Breast epithelium (tissue), 4 donors: Measurements from ENCODE around the gene CLIP2. TPM values are rescaled to one million over a fixed set of nuclear protein-coding genes. Genes with fewer than 3 reads are reported as not detected.
"Not testable (repeated sequence)": the region's sequence is repeated elsewhere in the genome, so short reads cannot be mapped to it uniquely, and the experiment has no call there.

Experiments
- DNase-seq, 2 donors: peaks; one replicate each; pipeline ENCODE4 v3.0.0-alpha.2; 2019; ENCODE audit warnings: low spot score in 2 of 2
- H3K27ac ChIP-seq, 2 donors: fragments of 200-600 bp; sonication (generic) in 1 of 2; one replicate each; pipeline ENCODE4 v1.5.1; 2016 to 2019; ENCODE audit warnings: mild to moderate bottlenecking in 1 of 2
- H3K27me3 ChIP-seq, 2 donors: fragments of 200-600 bp; sonication (generic) in 1 of 2; one replicate each; pipeline versions ENCODE4 v1.5.1 to v1.6.0; 2017 to 2019; ENCODE audit warnings: control low read depth in 1 of 2, mild to moderate bottlenecking in 1 of 2
- H3K36me3 ChIP-seq: fragments of 200-600 bp; one replicate; pipeline ENCODE4 v1.5.1; 2019
- H3K4me1 ChIP-seq, 2 donors: fragments of 200-600 bp; sonication (generic); one replicate each; pipeline ENCODE4 v1.5.1; 2016 to 2019; ENCODE audit warnings: control low read depth in 1 of 2
- H3K4me3 ChIP-seq, 3 donors: fragments of 200-600 bp; sonication (generic); 1 replicate in 2 of 3; 2 replicates in 1 of 3; pipeline ENCODE4 v1.5.1; 2016 to 2019; ENCODE audit warnings: mild to moderate bottlenecking in 3 of 3, moderate library complexity in 2 of 3
- H3K9me3 ChIP-seq, 2 donors: fragments of 200-600 bp; sonication (generic) in 1 of 2; one replicate each; pipeline ENCODE4 v1.5.1; 2016 to 2019; ENCODE audit warnings: control low read depth in 1 of 2
- POLR2A ChIP-seq: fragments of 450-650 bp; IDR thresholded peaks from one replicate; pipeline ENCODE4 v1.6.1; 2016; ENCODE audit warnings: antibody characterized with exemption, mild to moderate bottlenecking, moderate library complexity
- POLR2AphosphoS5 ChIP-seq, 3 donors: sonication (generic); formaldehyde crosslinking; IDR thresholded peaks; one replicate each; pipeline ENCODE4 v1.6.1; 2017; ENCODE audit warnings: antibody characterized with exemption in 3 of 3
- intact Hi-C: fragments of 100-400 bp; cut with DNase I; formaldehyde crosslinking; loops from one replicate; pipeline ENCODE4 v1.15.1; 2023; ENCODE audit warnings: low total_unique reads
- total RNA-seq, 3 donors: library from RNA; depleted of rRNA; stranded (reverse); fragments of >200 nt; gene quantifications; one replicate each; pipeline ENCODE4 v1.1.0, GENCODE V29; 2016
- TF ChIP-seq, protein P1 (sequence below), 3 donors: fragments of 450-650 bp; IDR thresholded peaks; one replicate each; pipeline ENCODE4 v1.5.1; 2016 to 2017; ENCODE audit warnings: antibody characterized with exemption in 3 of 3, mild to moderate bottlenecking in 3 of 3, moderate library complexity in 3 of 3

The CLIP2 gene
- total RNA-seq, 3 donors from 2014 or later, result 7.3 to 20.3 (median 13.0) TPM

DNA sequence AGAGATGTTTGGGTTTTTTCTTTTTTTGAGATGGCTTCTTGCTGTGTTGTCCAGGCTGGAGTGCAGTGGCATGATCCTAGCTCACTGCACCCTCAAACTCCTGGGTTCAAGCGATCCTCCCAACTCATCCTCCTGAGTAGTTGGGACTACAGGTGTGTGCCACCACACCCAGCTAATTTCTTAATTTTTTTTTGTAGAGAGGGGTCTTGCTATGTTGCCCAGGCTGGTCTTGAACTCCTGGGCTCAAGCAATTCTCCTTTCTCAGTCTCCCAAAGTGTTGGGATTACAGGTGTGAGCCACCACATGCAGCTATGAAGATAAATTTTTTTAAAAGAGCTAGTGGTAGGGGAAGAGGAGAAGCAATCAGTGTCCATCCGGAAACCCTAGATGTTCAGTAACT is 56.8 kb downstream of the CLIP2 start:
- no peaks in the 10 kb centered on the region for H3K4me1 ChIP-seq
- no peak for TF ChIP-seq POLR2A
- TF ChIP-seq, protein P1, sequence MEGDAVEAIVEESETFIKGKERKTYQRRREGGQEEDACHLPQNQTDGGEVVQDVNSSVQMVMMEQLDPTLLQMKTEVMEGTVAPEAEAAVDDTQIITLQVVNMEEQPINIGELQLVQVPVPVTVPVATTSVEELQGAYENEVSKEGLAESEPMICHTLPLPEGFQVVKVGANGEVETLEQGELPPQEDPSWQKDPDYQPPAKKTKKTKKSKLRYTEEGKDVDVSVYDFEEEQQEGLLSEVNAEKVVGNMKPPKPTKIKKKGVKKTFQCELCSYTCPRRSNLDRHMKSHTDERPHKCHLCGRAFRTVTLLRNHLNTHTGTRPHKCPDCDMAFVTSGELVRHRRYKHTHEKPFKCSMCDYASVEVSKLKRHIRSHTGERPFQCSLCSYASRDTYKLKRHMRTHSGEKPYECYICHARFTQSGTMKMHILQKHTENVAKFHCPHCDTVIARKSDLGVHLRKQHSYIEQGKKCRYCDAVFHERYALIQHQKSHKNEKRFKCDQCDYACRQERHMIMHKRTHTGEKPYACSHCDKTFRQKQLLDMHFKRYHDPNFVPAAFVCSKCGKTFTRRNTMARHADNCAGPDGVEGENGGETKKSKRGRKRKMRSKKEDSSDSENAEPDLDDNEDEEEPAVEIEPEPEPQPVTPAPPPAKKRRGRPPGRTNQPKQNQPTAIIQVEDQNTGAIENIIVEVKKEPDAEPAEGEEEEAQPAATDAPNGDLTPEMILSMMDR (IDR thresholded peaks at IDR 0.05), result no peak
- no peak for TF ChIP-seq POLR2AphosphoS5 (IDR thresholded peaks at IDR 0.05)
- no peak for DNase-seq
- no peaks in the 10 kb centered on the region for H3K9me3 ChIP-seq
- no peak overlapping the region for H3K4me3 ChIP-seq
- intact Hi-C loops, result no loop called here
- H3K27ac ChIP-seq, result no peak overlapping the region
- no peaks in the 10 kb centered on the region for H3K36me3 ChIP-seq
- no peaks in the 10 kb centered on the region for H3K27me3 ChIP-seq

DNA sequence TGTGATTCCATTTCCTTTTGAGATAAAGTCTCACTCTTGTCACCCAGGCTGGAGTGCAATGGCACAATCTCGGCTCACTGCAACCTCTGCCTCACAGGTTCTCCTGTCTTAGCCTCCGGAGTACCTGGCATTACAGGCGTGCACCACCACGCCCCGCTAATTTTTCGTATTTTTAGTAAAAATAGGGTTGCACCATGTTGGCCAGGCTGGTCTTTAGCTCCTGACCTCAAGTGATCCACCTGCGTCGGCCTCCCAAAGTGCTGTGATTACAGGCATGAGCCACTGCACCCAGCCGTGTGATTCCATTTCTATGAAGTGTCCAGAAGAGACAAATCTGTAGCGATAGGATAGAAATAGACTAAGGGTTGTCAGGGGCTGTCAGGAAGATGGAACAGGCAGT is 60.4 kb downstream of the CLIP2 start:
- TF ChIP-seq POLR2AphosphoS5 (IDR thresholded peaks at IDR 0.05) (no peak), POLR2A (no peak)
- TF ChIP-seq, protein P1 (IDR thresholded peaks at IDR 0.05), result no peak
- H3K4me3 ChIP-seq, result no peak overlapping the region
- no peaks in the 10 kb centered on the region for H3K27me3 ChIP-seq
- H3K36me3 ChIP-seq, result no peaks in the 10 kb centered on the region
- no peak overlapping the region for H3K27ac ChIP-seq
- no peaks in the 10 kb centered on the region for H3K9me3 ChIP-seq
- H3K4me1 ChIP-seq, result no peaks in the 10 kb centered on the region
- no peak for DNase-seq
- intact Hi-C loops, result loop anchor here (5.0 kb wide), 1 partner anchor 673 kb away; no protein-coding TSS in a partner anchor

DNA sequence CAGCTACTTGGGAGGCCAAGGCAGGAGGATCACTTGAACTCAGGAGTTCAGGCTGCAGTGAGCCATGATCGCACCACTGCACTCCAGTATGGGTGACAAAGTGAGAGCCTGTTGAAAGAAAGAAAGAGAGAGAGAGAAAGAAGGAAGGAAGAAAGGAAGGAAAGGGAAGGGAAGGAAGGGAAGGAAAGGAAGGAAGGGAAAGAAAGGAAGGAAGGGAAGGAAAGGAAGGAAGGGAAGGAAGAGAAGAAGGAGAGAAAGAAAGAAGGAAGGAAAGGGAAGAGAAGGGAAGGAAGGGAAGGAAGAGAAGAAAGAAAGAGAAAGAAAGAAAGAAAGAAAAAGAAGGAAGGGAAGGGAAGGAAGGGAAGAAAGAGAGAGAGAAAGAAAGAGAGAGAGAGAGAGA is 61.5 kb downstream of the CLIP2 start:
- intact Hi-C loops, result loop anchor here (5.0 kb wide), 1 partner anchor 672 kb away; no protein-coding TSS in a partner anchor
- Histone ChIP-seq H3K4me1 (no peaks in the 10 kb centered on the region), H3K4me3 (no peak overlapping the region), H3K27me3 (no peaks in the 10 kb centered on the region), H3K36me3 (no peaks in the 10 kb centered on the region), H3K9me3 (peaks cover 0 to 2% of the 10 kb centered on the region in 2 donors), H3K27ac (no peak overlapping the region)
- DNase-seq, result no peak
- TF ChIP-seq, protein P1 (IDR thresholded peaks at IDR 0.05), result no peak
- TF ChIP-seq POLR2A (no peak), POLR2AphosphoS5 (IDR thresholded peaks at IDR 0.05) (no peak)

DNA sequence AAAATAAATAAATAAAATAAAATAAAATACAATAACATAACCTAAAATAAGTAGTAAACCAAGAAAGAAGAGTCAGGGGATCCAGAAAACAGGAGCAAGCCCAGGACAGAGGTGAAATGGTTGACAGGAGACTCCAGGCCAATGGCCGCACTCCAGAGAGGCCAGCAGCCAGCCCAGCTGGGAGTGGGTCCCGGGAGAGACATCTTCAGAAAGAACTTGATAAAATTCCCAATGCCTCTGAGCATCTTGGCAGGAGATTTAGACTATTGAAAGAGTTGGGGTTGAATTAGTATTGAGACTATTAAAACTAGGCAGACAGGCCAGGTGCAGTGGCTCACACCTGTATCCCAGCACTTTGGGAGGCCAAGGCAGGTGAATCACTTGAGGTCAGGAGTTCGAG is 62.6 kb downstream of the CLIP2 start:
- Histone ChIP-seq H3K27ac (no peak overlapping the region), H3K9me3 (peaks cover 9 to 13% of the 10 kb centered on the region in 2 donors), H3K36me3 (no peaks in the 10 kb centered on the region), H3K4me3 (no peak overlapping the region), H3K27me3 (no peaks in the 10 kb centered on the region), H3K4me1 (no peaks in the 10 kb centered on the region)
- intact Hi-C loops, result loop anchor here (5.0 kb wide), 1 partner anchor 670 kb away; no protein-coding TSS in a partner anchor
- TF ChIP-seq, protein P1 (IDR thresholded peaks at IDR 0.05), result no peak
- TF ChIP-seq POLR2A (no peak), POLR2AphosphoS5 (IDR thresholded peaks at IDR 0.05) (no peak)
- no peak for DNase-seq

DNA sequence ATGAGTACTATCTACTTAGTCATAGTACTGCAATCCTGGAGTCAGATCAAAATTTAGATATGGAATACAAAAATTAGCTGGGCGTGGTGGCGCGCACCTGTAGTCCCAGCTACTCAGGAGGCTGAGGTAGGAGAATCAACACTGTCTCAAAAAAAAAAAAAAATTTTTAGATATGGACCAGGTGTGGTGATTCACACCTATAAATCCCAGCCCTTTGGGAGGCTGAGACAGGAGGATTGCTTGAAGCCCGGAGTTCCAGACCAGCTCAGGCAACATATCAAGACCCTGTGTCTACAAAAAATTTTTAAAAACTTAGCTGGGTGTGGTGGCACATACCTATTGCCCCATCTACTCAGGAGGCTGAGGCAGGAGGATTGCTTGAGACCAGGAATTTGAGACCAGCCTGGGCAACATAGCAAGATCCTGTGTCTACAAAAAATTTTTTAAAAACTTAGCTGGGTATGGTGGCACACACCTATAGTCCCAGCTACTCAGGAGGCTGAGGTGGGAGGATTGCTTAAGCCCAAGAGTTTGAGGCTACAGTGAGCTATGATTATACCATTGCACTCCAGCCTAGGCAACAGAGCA is 63.4 kb downstream of the CLIP2 start:
- not testable (repeated sequence) for H3K27me3 ChIP-seq, H3K4me1 ChIP-seq, H3K27ac ChIP-seq, H3K4me3 ChIP-seq, DNase-seq, H3K36me3 ChIP-seq
- intact Hi-C loops, result loop anchor here (5.0 kb wide), 1 partner anchor 670 kb away; no protein-coding TSS in a partner anchor
- H3K9me3 ChIP-seq, result peaks cover 13 to 15% of the 10 kb centered on the region in 2 donors
